Heart right ventricle (tissue), 16 donors: ENCODE data around the gene TCHHL1. TPM values are rescaled to one million over a fixed set of nuclear protein-coding genes. Genes with fewer than 3 reads are reported as not detected.

Experiments
- ATAC-seq, 8 donors: fragments of 200-7000 bp; cut with Tn5 transposase; one replicate each; pipeline ENCODE4 v1.9.1; 2020; ENCODE audit warnings: mild to moderate bottlenecking in 8 of 8, moderate library complexity in 8 of 8, moderate number of reproducible peaks in 1 of 8
- DNase-seq, 2 donors: peaks; one replicate each; pipeline ENCODE4 v3.0.0-alpha.2; 2020
- H3K27ac ChIP-seq, 10 donors: fragments of 200-600 bp; sonication (generic) in 2 of 10; one replicate each; pipeline versions ENCODE4 v1.5.0 to v1.8.0; 2020 to 2022; ENCODE audit warnings: mild to moderate bottlenecking in 3 of 10
- H3K27me3 ChIP-seq, 7 donors: fragments of 200-600 bp; one replicate each; pipeline ENCODE4 v1.8.0; 2021 to 2022; ENCODE audit warnings: mild to moderate bottlenecking in 2 of 7
- H3K36me3 ChIP-seq, 9 donors: fragments of 200-600 bp; sonication (generic) in 1 of 9; one replicate each; pipeline versions ENCODE4 v1.5.0 to v1.8.0; 2020 to 2022; ENCODE audit warnings: mild to moderate bottlenecking in 2 of 9
- H3K4me1 ChIP-seq, 9 donors: fragments of 200-600 bp; sonication (generic) in 1 of 9; one replicate each; pipeline versions ENCODE4 v1.5.0 to v1.8.0; 2020 to 2022; ENCODE audit warnings: mild to moderate bottlenecking in 4 of 9
- H3K4me3 ChIP-seq, 10 donors: fragments of 200-600 bp; sonication (generic) in 2 of 10; one replicate each; pipeline versions ENCODE4 v1.5.0 to v1.8.0; 2020 to 2022; ENCODE audit warnings: mild to moderate bottlenecking in 7 of 10, moderate library complexity in 2 of 10
- H3K9me3 ChIP-seq, 11 donors: fragments of 200-600 bp in 10 of 11; sonication (generic) in 2 of 11; one replicate each; pipeline versions ENCODE4 v1.5.0 to v1.8.0; 2013 to 2022; ENCODE audit warnings: mild to moderate bottlenecking in 2 of 11, control low read depth in 1 of 11, moderate library complexity in 1 of 11
- WGBS, 2 donors: extraction: QIAGEN DNeasy Blood & Tissue Kit; methylation state at CpG; one replicate each; pipeline ENCODE4 v1.1.7; 2013; ENCODE audit warnings: inconsistent platforms in 1 of 2; 5-methylcytosine and 5-hydroxymethylcytosine counted together
- intact Hi-C, 10 donors: fragments of 100-400 bp; cut with DNase I; formaldehyde crosslinking; loops; one replicate each; pipeline versions ENCODE4 v1.11.1 to v1.14.2; 2022
- polyA plus RNA-seq, 2 donors: library from polyadenylated mRNA; stranded (reverse); fragments of 200-250 nt; gene quantifications; one replicate each; pipeline ENCODE4 v1.2.3, GENCODE V29; 2013
- total RNA-seq, 10 donors: library from RNA; stranded (reverse); fragmentation: NEBNext Ultra II Directional in 3 of 10; extraction: Animal tissue kit (Norgen Biotek cat#: 25700) in 3 of 10; gene quantifications; one replicate each; pipeline versions ENCODE4 v1.2.1 to v1.2.4, GENCODE V29; 2021 to 2023
- TF ChIP-seq, protein P1 (sequence below), 9 donors: fragments of 200-600 bp; sonication (generic) in 2 of 9; IDR thresholded peaks; one replicate each; pipeline versions ENCODE4 v1.5.0 to v1.8.0; 2021 to 2022; ENCODE audit warnings: antibody characterized with exemption in 9 of 9, mild to moderate bottlenecking in 5 of 9, moderate library complexity in 1 of 9
- donor health status: Arrhythmogenic right ventricular cardiomyopathy.
- donor health status: ischemic (EF 13 %, LVEDD 7.1; RV severe dilation, severe dysfunction).
- donor health status: healthy with polysubstance abuse.
- donor health status: DM: no; HTN: yes; CAD: no.
- donor health status: DM: no; HTN: no; CAD: no.
- donor health status: ischemic (EF 25% LVEDD 6.9; RV normal size, moderate dysfunction).
- donor health status: ischemic (EF 25% LVEDD 5.7; RV mildly dilated, moderate dysfunction).
- donor health status: healthy.
- donor health status: DM: yes; HTN: yes; CAD: no.
- donor health status: Ischemic cardiomyopathy.
- donor health status: ischemic (EF 35%, LVEDD 5.7; RV mildly dilated, moderate dysfunction).
- donor health status: nonischemic (EF 11% LVEDD 7.7; RV severe dilation, severe dysfunction).
- donor health status: DM: yes; HTN: yes; CAD: no.
- donor health status: PGD.
- donor health status: ischemic (EF 29% LVEDD 5.4; RV normal size, mild dysfunction).
- donor health status: nonischemic (EF 23%, LVEDD 6.1; RV moderate dilation, normal function).

The TCHHL1 gene
- total and polyA plus RNA-seq, 12 donors = not detected

DNA sequence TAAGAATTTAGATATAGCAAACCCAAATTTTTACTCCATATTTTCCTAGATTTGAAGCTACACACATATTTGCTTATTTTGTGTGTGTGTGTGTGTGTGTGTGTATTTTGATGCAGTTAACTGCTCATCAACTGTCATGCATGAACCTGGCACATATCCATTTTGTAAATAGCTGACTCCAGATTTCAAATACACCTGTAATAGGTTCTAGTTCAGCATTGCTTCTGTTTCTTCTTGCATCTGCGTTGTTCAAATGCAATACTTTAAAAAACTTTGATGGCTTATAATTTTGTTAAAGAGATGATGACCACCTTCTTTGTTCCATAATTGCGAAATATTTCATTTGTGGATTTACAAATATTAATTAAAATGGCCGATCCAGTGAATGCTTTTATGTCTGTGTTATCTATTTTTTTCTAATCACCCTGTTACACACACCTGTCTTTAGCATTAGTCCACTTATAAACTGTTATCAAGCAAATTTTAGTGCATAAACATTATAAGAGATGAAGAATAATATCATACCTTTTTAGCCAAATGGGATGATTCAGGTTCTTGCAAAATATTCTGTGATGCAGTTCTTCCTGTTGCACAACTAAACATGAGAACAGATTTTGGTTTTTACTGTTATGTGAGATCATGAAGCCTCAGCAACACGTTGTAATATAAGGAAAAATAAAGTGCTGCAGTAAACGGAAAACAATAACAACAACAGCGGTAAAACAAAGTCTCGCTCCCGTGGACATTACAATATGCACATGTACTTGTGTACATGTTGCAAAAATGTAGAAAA lies 39.4 kb downstream of the TCHHL1 start:
- peaks cover 0 to 19% (median 7%) of the 10 kb centered on the region in 7 donors for H3K27me3 ChIP-seq
- ATAC-seq (no peak), DNase-seq (no peak)
- 80 to 91% methylated on average over 8 of the region's 8 CpGs for WGBS, 2 donors
- intact Hi-C loops = loop anchor here in 7 of 10 donors (5.0 kb wide), 5 partner anchors 133 to 408 kb away; no protein-coding TSS in a partner anchor
- peaks cover 9 to 60% (median 20%) of the 10 kb centered on the region in 9 donors for H3K4me1 ChIP-seq
- TF ChIP-seq, protein P1, sequence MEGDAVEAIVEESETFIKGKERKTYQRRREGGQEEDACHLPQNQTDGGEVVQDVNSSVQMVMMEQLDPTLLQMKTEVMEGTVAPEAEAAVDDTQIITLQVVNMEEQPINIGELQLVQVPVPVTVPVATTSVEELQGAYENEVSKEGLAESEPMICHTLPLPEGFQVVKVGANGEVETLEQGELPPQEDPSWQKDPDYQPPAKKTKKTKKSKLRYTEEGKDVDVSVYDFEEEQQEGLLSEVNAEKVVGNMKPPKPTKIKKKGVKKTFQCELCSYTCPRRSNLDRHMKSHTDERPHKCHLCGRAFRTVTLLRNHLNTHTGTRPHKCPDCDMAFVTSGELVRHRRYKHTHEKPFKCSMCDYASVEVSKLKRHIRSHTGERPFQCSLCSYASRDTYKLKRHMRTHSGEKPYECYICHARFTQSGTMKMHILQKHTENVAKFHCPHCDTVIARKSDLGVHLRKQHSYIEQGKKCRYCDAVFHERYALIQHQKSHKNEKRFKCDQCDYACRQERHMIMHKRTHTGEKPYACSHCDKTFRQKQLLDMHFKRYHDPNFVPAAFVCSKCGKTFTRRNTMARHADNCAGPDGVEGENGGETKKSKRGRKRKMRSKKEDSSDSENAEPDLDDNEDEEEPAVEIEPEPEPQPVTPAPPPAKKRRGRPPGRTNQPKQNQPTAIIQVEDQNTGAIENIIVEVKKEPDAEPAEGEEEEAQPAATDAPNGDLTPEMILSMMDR (IDR thresholded peaks at IDR 0.05) = no peak
- peak overlapping the region in 3 of 10 donors; percentile 93 to 98 (median 94) for H3K27ac ChIP-seq
- no peaks in the 10 kb centered on the region for H3K9me3 ChIP-seq
- H3K36me3 ChIP-seq = no peaks in the 10 kb centered on the region
- H3K4me3 ChIP-seq = no peak overlapping the region

DNA sequence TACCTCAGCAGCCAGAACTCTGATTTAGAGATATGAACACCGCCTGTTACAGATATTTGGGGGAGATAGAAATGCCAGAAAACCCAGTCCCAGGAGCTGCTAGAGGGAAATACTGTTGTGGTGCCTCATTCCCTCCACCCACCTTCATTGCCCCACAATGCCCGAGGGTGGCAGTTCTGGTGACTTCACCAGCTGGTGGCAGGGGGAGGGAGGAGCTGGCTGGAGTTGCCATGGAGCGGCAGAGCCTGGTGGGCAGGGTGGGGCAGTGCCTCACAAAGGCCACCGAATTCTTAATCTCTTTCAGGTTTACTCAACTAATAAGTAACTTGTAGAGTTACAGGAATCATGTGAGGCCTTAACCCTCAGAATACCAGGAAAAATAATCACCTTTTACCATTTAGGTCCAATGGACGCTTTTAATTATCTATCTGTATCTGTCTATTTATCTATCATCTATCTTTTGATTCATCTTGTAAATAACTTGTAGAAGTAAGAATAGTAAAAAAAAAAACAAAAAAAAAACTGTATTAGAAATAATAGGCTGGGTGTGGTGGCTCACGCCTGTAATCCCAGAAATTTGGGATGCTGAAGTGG lies 40.4 kb downstream of the TCHHL1 start:
- WGBS, 2 donors = 56 to 61% methylated on average over 6 of the region's 6 CpGs
- intact Hi-C loops = no loop called here
- no peaks in the 10 kb centered on the region for H3K9me3 ChIP-seq
- peak overlapping the region in 7 of 10 donors; percentile 2 to 38 (median 25) for H3K4me3 ChIP-seq
- DNase-seq (peak; percentile 50 to 54), ATAC-seq (peak; percentile 13 to 63 (median 42))
- H3K36me3 ChIP-seq = no peaks in the 10 kb centered on the region
- H3K4me1 ChIP-seq = peaks cover 9 to 68% (median 20%) of the 10 kb centered on the region in 9 donors
- peak overlapping the region; percentile 70 to 98 (median 90) for H3K27ac ChIP-seq
- TF ChIP-seq, protein P1 (IDR thresholded peaks at IDR 0.05) = no peak
- peaks cover 0 to 10% (median 5%) of the 10 kb centered on the region in 7 donors for H3K27me3 ChIP-seq

DNA sequence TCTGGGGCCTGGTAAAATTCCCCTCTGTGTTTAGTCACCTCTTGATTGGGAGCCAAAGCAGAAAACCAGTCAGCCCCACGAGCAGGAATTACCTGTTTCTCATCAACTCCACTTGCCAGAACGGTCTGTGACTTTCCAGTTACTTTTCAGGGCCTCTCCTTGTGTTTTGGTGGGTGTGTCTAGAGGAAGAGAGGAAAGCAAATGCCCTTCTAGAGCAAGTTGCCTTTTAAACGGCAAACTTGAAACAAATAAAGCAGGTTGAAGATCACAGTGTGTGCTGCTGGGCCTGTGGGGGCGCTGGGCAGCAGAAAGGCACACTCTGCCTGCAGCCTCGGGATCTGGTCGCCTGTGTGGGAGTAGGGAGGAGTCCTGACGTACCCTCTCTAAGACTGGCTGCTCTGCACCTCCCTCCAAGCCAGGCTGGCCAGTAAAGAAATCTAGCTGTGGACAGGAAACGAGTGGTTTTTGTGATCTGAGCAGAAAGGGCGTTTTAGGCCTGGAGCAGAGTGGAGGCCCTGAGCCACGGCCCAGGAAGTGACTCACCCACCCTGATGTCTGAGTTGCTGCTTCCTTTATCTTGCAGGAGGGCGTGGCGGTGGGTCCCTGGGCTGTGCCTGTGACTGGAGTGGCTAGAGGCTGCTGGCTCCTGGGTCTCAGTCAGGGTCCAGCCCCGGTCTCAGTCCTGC lies 41.0 kb downstream of the TCHHL1 start:
- ATAC-seq (peak; percentile 94 to 98 (median 96)), DNase-seq (peak; percentile 86 to 91)
- Histone ChIP-seq H3K9me3 (no peaks in the 10 kb centered on the region), H3K4me1 (peaks cover 9 to 68% (median 20%) of the 10 kb centered on the region in 9 donors), H3K27me3 (peaks cover 0 to 3% (median 2%) of the 10 kb centered on the region in 7 donors), H3K27ac (peak overlapping the region; percentile 70 to 98 (median 90)), H3K36me3 (no peaks in the 10 kb centered on the region), H3K4me3 (peak overlapping the region in 7 of 10 donors; percentile 2 to 38 (median 25))
- intact Hi-C loops = no loop called here
- TF ChIP-seq, protein P1 (IDR thresholded peaks at IDR 0.05) = peak; percentile 33 to 71 (median 59)
- 2 to 6% methylated on average over 13 of the region's 13 CpGs for WGBS, 2 donors

DNA sequence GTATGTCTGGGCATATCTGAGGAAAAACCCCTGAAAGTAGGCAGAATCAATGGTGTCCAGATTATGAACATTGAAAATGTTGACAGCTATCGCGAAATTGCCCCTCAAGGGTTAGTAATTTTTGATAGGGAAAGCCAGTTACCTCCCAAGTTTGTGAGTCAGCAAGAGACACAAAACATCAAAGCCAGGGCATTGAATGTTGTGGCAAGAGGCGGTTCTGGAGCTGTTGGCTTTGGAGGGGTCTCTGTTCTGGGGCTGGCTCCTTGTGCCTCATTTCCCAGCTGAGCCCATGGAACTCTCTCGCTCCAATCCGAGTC lies 41.5 kb downstream of the TCHHL1 start:
- TF ChIP-seq, protein P1 (IDR thresholded peaks at IDR 0.05) = no peak
- H3K4me3 ChIP-seq = peak overlapping the region in 6 of 10 donors; percentile 8 to 38 (median 30)
- ATAC-seq (peak in 3 of 8 donors; percentile 4 to 16 (median 12)), DNase-seq (no peak)
- no peaks in the 10 kb centered on the region for H3K27me3 ChIP-seq
- H3K27ac ChIP-seq = peak overlapping the region; percentile 70 to 98 (median 90)
- no peaks in the 10 kb centered on the region for H3K9me3 ChIP-seq
- no peaks in the 10 kb centered on the region for H3K36me3 ChIP-seq
- intact Hi-C loops = no loop called here
- peaks cover 9 to 68% (median 20%) of the 10 kb centered on the region in 9 donors for H3K4me1 ChIP-seq
- WGBS, 2 donors = 60 to 67% methylated on average over 5 of the region's 5 CpGs
